Measurements from ENCODE around the gene PSMD12. TPM values are rescaled to one million over a fixed set of nuclear protein-coding genes. Genes with fewer than 3 reads are reported as not detected.

Gene PSMD12
- total RNA-seq, 1 experiment from 2014 or later, result 90.5 TPM

GRCh38 chr17:67365738-67366192 lies 612 bp downstream of the PSMD12 start:
- peak overlapping the region; percentile 92 for H3K9ac ChIP-seq (ENCODE audit: extremely low read depth, insufficient read length, low read length)
- H2AFZ ChIP-seq (ENCODE audit: low read length), result no peak overlapping the region
- H3K56ac ChIP-seq (ENCODE audit: insufficient read length, low read depth, low read length), result no peak overlapping the region
- Mint-ChIP-seq H3K4me1 (peaks cover 17 to 22% of the 10 kb centered on the region in 2 experiments), H3K4me3 (peak overlapping the region; percentile 96 to 97), H3K27ac (peak overlapping the region; percentile 75 to 96 (median 95)), H3K9me3 (no peaks in the 10 kb centered on the region), H3K27me3 (ENCODE audit: low read depth) (no peaks in the 10 kb centered on the region), H3K36me3 (ENCODE audit: insufficient read depth in 1 of 3, low read depth in 3 of 3) (peaks cover 11 to 30% (median 20%) of the 10 kb centered on the region in 3 experiments)
- H4K8ac ChIP-seq (replicated peaks; ENCODE audit: insufficient read length, low read depth, low read length), result no peak overlapping the region
- H2BK15ac ChIP-seq (ENCODE audit: low read depth, low read length), result no peak overlapping the region
- no peaks in the 10 kb centered on the region for H4K20me1 ChIP-seq (ENCODE audit: control insufficient read depth, insufficient read depth, insufficient read length)
- H3K23ac ChIP-seq (ENCODE audit: insufficient read length, low read depth, low read length), result no peak overlapping the region
- no peak overlapping the region for H3T11ph ChIP-seq (ENCODE audit: low read length)
- no peak overlapping the region for H4K91ac ChIP-seq (ENCODE audit: insufficient read length, low read depth, low read length)
- peak overlapping the region; percentile 97; the same call in 1 of the 2 replicates for H3K14ac ChIP-seq (ENCODE audit: insufficient read depth, low read length)
- no peak overlapping the region for H2BK20ac ChIP-seq (ENCODE audit: low read depth, low read length, poor library complexity, severe bottlenecking)
- DNase-seq, result no peak
- peaks cover 31% of the 10 kb centered on the region for H3K79me2 ChIP-seq (ENCODE audit: insufficient read depth, low read length)
- TF ChIP-seq CTCF (conservative IDR thresholded peaks at IDR 0.05), result no peak
- peak overlapping the region; percentile 95 for H3K18ac ChIP-seq (ENCODE audit: insufficient read length, low read depth, low read length)
- no CpG with 5 or more reads among the region's 11 CpGs for WGBS (ENCODE audit: extremely low coverage, insufficient read length, low lambda C conversion rate)
- H2AK5ac ChIP-seq (ENCODE audit: insufficient read length, low read length), result no peak overlapping the region
- no peaks in the 10 kb centered on the region for H3K9me3 ChIP-seq (ENCODE audit: control insufficient read depth, low read depth, low read length)
- no peak overlapping the region for H3K4ac ChIP-seq (ENCODE audit: low read depth, low read length)
- peaks cover 4% of the 10 kb centered on the region for H3K4me1 ChIP-seq (ENCODE audit: insufficient read depth, low read length)
- H2BK120ac ChIP-seq (ENCODE audit: low read depth, low read length, poor library complexity, severe bottlenecking), result no peak overlapping the region
- peak overlapping the region; percentile 26 for H4K5ac ChIP-seq (ENCODE audit: insufficient read length, low read depth, low read length)
- no peak overlapping the region for H2BK5ac ChIP-seq (ENCODE audit: insufficient read length, low read length)
- peak overlapping the region; percentile 100 for H3K4me2 ChIP-seq (ENCODE audit: insufficient read depth, insufficient read length, low read length)
- no peaks in the 10 kb centered on the region for H3K27me3 ChIP-seq (ENCODE audit: insufficient read depth, low read length)
- peaks cover 7% of the 10 kb centered on the region for H3K23me2 ChIP-seq (ENCODE audit: insufficient read length, low read depth, low read length, poor library complexity, severe bottlenecking)
- no peaks in the 10 kb centered on the region for H3K79me1 ChIP-seq (ENCODE audit: insufficient read depth, low read depth, low read length, poor library complexity, severe bottlenecking)
- H3K27ac ChIP-seq (ENCODE audit: insufficient read length, low read depth, low read length), result no peak overlapping the region
- H2BK12ac ChIP-seq (ENCODE audit: insufficient read length, low read depth, low read length), result no peak overlapping the region

All from H9 (cell line).